ENCODE measurements around the gene RBM18. TPM values are rescaled to one million over a fixed set of nuclear protein-coding genes. Genes with fewer than 3 reads are reported as not detected.

RBM18 gene
- total RNA-seq, 1 donor from 2014 or later = 21.1 TPM

GRCh38 chr9:122197882-122198281 lies 66.8 kb downstream of the RBM18 start:
- no peak for TF ChIP-seq CTCF (IDR thresholded peaks at IDR 0.05; ENCODE audit: insufficient read depth, low read length, poor library complexity, severe bottlenecking)
- Histone ChIP-seq H3K36me3 (ENCODE audit: control insufficient read depth, insufficient read depth, low read length) (no peaks in the 10 kb centered on the region), H3K4me3 (ENCODE audit: low read depth, low read length) (no peak overlapping the region), H3K27me3 (ENCODE audit: control insufficient read depth, insufficient read depth, low read length) (peaks cover 11% of the 10 kb centered on the region)
- no peak for DNase-seq (ENCODE audit: low read depth)

GRCh38 chr9:122197426-122197825 lies 67.2 kb downstream of the RBM18 start:
- Histone ChIP-seq H3K27me3 (ENCODE audit: control insufficient read depth, insufficient read depth, low read length) (peaks cover 11% of the 10 kb centered on the region), H3K36me3 (ENCODE audit: control insufficient read depth, insufficient read depth, low read length) (no peaks in the 10 kb centered on the region), H3K4me3 (ENCODE audit: low read depth, low read length) (no peak overlapping the region)
- no peak for TF ChIP-seq CTCF (IDR thresholded peaks at IDR 0.05; ENCODE audit: insufficient read depth, low read length, poor library complexity, severe bottlenecking)
- no peak for DNase-seq (ENCODE audit: low read depth)

- H3K27me3 ChIP-seq (ENCODE audit: control insufficient read depth, insufficient read depth, low read length) = peaks cover 11% of the 10 kb centered on the region
- no peaks in the 10 kb centered on the region for H3K36me3 ChIP-seq (ENCODE audit: control insufficient read depth, insufficient read depth, low read length)
- H3K4me3 ChIP-seq (ENCODE audit: low read depth, low read length) = no peak overlapping the region
- no peak for DNase-seq (ENCODE audit: low read depth)
- TF ChIP-seq CTCF (IDR thresholded peaks at IDR 0.05; ENCODE audit: insufficient read depth, low read length, poor library complexity, severe bottlenecking) = no peak
These were observed 68.8 kb downstream of the RBM18 start for GRCh38 chr9:122195875-122196274.

GRCh38 chr9:122193651-122194050 lies 71.0 kb downstream of the RBM18 start:
- H3K27me3 ChIP-seq (ENCODE audit: control insufficient read depth, insufficient read depth, low read length) = peaks cover 11% of the 10 kb centered on the region
- no peak for TF ChIP-seq CTCF (IDR thresholded peaks at IDR 0.05; ENCODE audit: insufficient read depth, low read length, poor library complexity, severe bottlenecking)
- DNase-seq (ENCODE audit: low read depth) = no peak
- no peaks in the 10 kb centered on the region for H3K36me3 ChIP-seq (ENCODE audit: control insufficient read depth, insufficient read depth, low read length)
- H3K4me3 ChIP-seq (ENCODE audit: low read depth, low read length) = no peak overlapping the region

DNA sequence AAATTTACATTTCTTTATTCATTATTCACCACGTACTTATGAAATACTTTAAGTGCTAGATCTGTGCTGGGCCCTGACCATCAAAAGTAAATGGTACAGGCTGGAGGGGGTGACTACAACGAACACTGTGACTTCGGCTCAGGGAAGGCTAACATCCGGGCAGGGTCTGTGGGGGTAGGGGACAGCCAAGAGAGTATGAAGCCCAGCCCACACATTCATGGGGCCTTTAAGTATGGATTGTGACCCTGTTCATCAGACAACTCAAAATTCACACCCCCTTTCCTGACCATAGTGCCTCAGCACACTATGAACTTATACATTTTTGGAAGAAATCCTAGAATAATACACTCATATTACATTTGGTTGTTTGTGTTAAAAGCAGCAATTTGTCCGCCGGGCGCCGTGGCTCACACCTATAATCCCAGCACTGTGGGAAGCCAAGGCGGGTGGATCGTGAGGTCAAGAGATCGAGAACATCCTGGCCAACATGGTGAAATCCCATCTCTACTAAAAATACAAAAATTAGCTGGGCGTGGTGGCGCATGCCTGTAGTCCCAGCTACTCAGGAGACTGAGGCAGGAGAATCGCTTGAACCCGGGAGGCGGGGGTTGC lies 71.6 kb downstream of the RBM18 start:
- no peak overlapping the region for H3K4me3 ChIP-seq (ENCODE audit: low read depth, low read length)
- peaks cover 5% of the 10 kb centered on the region for H3K27me3 ChIP-seq (ENCODE audit: control insufficient read depth, insufficient read depth, low read length)
- no peak for TF ChIP-seq CTCF (IDR thresholded peaks at IDR 0.05; ENCODE audit: insufficient read depth, low read length, poor library complexity, severe bottlenecking)
- H3K36me3 ChIP-seq (ENCODE audit: control insufficient read depth, insufficient read depth, low read length) = no peaks in the 10 kb centered on the region
- DNase-seq (ENCODE audit: low read depth) = no peak

DNA sequence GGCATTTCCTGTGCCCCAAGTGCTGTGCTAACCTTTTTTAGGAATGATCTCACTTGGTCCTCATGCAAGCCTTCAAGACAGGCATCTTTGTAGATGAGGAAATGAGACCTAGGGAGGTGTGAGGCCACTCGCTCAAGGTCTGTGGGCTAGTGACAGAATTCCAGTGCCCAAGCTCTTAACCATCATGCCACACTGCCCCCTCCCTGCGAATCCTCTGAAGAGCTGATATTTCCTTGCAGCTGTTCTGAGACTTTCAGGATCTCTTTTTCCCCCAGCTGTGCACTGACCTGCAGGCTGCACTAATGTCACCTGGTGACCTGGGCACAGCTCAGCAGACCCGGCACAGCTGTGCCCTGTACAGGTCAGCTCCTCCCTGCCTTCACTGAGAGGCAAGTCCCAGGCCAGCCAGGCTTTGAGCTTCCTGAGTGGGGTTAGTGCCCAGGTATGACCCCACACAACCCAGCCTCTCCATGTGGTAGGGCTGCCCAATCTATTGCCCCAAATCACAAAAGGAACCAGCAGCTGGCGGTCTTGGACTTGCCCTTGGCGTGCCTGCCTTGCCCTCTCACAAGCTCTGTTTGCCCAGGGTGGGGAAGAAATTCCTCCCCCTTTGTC lies 72.3 kb downstream of the RBM18 start:
- Histone ChIP-seq H3K27me3 (ENCODE audit: control insufficient read depth, insufficient read depth, low read length) (no peaks in the 10 kb centered on the region), H3K4me3 (ENCODE audit: low read depth, low read length) (no peak overlapping the region), H3K36me3 (ENCODE audit: control insufficient read depth, insufficient read depth, low read length) (no peaks in the 10 kb centered on the region)
- TF ChIP-seq CTCF (IDR thresholded peaks at IDR 0.05; ENCODE audit: insufficient read depth, low read length, poor library complexity, severe bottlenecking) = no peak
- no peak for DNase-seq (ENCODE audit: low read depth)

Measured in kidney epithelial cell (primary cell).